Measurements from ENCODE around the gene ATRX. TPM values are rescaled to one million over a fixed set of nuclear protein-coding genes. Genes with fewer than 3 reads are reported as not detected.
"Not testable (repeated sequence)": the region's sequence is repeated elsewhere in the genome, so short reads cannot be mapped to it uniquely, and the experiment has no call there.

Gene ATRX
- total RNA-seq, 1 donor from 2014 or later = 77.3 TPM

DNA sequence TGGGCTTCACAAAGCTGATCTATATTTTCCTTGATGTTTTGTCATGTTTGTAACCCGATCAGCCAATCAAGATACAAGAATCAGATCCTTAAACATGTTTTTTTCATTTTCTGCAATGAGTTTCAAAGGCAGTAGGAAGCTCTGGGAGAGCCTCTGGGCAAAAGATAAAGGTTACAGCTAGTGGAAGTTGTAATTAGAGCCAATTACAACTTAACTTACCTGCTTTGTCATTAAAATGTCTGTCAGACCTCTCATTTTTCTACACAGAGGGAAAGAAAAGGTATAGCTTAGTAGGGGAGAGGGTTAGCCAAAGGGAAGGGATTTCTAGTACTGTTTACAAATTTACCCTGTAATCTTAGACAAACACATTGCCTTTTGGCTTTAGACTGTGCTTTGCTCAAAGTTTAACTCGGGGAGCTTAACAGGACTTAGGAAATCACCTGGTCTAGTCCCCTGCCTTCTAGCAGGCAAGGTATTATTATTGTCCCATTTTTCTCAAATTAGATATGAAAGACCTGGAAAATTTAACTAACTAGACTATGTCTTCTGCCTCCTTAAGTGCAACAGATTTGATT is 283.0 kb downstream of the ATRX start:
- no peak for DNase-seq (ENCODE audit: low spot score)

DNA sequence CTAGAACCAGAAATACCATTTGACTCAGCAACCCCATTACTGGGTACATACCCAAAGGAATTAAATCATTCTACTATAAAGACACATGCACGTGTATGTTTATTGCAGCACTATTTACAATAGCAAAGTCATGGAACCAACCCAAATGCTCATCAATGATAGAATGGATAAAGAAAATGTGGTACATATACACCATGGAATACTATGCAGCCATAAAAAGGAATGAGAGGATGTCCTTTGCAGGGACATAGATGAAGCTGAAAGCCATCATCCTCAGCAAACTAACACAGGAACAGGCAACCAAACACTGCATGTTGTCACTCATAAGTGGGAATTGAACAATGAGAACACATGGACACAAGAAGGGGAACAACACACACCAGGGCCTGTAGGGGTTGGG is 285.9 kb downstream of the ATRX start:
- not testable (repeated sequence) for DNase-seq (ENCODE audit: low spot score)

DNA sequence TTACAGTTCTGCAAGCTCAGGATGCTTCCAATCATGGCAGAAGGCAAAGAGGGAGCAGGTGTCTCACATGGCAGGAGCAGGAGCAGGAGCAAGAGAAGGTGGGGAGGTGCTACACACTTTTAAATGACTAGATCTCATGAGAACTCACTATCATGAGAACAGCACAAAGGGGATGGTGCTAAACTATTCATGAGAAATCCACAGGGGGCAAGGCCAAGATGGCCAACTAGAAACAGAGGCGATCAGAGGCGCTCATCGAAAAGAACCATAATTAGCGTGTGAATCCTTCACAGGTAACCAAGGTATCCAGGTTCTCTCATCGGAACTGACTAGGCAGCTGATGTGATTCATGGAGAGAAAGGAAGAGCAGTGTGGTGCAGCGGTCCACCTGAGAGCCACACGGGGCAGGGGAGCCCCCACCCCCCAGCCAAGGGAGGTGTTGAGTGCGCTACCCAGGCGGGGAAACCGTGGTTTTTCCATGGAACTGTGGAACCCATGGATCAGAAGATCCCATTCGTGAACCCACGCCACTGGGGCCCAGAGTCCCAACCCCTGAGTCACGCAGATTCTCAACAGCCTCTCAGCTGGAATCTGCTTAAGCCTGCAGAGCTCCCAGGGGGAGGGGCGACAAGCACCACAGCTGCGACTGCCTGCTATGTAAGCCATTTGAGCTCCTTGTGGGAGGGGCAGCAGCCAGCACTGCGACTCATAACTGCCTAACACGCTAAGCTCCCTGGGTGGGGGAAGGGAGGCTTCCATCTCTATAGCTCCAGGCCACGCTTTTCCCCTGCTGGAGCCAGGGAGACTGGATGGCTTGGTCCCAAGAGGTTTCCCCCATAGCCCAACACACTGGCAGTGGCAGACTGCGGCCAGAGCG is 292.1 kb downstream of the ATRX start:
- no peak for DNase-seq (ENCODE audit: low spot score)

DNA sequence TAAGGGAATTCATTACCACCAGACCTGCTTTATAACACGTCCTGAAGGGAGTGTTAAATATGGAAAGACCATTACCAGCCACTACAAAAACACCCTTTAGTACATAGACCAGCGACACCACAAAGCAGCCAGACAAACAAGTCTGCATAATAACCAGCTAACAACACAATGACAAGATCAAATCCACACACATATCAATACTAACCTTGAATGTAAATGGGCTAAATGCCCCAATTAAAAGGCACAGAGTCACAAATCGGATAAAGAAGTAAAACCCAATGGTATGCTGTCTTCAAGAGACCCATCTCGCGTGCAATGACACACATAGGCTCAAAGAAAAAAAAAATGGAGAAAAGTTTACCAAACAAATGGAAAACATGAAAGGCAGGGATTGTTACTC is 302.0 kb downstream of the ATRX start:
- DNase-seq (ENCODE audit: low spot score) = no peak

DNA sequence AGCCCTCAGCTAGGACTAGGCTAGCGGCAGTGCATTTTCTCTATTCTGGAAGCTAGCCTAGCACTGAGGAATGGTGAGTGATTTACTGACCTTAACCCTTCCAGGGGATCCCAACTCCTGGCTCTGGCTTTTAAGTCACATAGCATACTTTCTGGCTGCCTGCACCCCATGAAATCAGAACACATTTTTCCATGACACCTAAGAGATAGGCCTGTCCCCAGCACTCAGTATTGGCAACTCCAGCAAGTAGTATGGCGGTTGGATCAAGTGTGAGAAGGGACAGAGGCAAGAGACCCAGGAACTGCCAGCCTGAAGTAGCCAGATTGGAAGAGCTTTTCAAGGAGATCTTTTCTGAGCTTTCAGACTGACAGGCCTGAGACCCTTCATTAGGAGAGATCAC is 330.6 kb downstream of the ATRX start:
- DNase-seq (ENCODE audit: low spot score) = no peak

Other genes with a start within 250 kb of the ATRX start
- 69.4 TPM for gene MAGT1, start 109.2 kb upstream of the ATRX start, total RNA-seq
- gene COX7B, start 113.3 kb upstream of the ATRX start, total RNA-seq = 238 TPM
- 9.6 TPM for gene ATP7A, start 124.5 kb upstream of the ATRX start, total RNA-seq
- not detected for gene PGAM4, start 183.4 kb upstream of the ATRX start, total RNA-seq

Measured in mucosa of gallbladder (tissue), 1 donor.